Stimulated activated CD8-positive, alpha-beta memory T cell treated with anti-CD3 and anti-CD28 coated beads, Interleukin-12 subunit alpha, Interleukin-12 subunit beta, amount 100 ng/mL, for 4 hours (primary cell): Measurements from ENCODE around the gene DOCK11.

Source experiments
- DNase-seq: peaks from one replicate; pipeline ENCODE4 v3.0.0-alpha.2; 2020; ENCODE audit warnings: low read depth

Gene DOCK11

DNA sequence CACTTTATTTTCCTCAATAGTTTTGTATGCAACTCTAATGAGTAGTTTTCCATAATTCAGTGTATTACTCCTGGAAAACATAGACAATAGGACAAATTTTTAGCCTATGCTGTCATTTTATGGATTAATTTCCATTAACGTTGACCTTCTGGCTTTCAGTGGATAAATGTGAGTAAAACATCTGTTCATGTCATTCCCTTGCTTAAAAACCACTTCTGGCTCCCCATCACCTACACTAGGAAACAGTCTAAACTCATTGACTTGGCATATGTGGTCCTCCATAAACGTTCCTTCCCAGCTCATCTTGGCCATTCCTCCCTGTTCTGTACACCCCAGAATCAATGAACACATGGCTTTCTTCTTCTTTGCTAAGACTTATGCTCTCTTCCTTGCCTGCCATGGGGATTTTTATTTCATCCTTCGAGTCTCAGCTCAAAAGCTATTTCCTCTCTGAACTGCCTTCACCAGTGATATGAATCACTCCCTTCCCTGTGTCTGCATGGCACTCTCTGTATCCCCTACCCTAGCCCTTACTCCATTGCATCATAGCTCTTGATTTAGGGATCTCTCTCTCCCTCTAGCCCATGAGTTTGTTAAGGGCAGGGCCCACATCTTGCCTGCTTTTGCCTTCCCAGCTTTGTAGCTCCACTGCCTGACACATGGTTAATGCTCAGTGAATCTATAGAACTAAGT, 34.8 kb downstream of the DOCK11 start:
- no peak for DNase-seq

DNA sequence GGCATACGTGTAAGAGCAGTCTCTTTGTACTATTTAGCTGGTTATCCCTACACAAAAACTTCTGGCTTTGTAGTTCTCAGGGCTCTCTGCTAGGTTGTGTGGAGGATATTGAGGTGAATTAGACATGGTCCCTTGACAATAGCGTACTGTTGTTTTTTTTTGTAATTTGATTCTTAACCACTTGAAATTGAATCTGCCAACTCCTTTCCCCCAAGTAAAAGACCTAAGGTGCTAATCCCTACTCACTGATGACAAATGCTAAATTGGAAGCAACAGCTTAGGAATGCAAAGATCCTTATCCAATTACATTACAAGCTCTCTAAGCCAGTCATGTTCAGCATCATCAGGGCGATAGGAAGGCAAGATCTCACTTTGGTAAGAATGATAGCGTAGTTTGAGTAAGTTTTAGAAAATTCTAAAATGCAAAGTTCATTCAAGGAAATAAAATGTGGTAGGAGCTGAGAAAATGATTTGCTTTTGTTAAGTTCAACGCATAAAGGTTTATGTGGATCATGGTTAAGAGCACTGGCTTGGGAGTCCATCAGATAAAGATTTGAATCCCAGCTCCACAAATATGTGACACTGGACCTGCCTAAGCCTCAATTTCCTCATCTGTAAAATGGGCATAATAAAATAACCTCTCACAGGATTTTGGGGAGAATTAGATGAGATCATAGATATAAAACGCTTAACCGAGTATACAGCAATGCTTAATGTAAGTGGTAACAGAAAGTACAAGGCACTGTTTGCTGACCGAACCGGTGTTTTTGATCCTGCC, 39.3 kb downstream of the DOCK11 start:
- DNase-seq, result no peak

DNA sequence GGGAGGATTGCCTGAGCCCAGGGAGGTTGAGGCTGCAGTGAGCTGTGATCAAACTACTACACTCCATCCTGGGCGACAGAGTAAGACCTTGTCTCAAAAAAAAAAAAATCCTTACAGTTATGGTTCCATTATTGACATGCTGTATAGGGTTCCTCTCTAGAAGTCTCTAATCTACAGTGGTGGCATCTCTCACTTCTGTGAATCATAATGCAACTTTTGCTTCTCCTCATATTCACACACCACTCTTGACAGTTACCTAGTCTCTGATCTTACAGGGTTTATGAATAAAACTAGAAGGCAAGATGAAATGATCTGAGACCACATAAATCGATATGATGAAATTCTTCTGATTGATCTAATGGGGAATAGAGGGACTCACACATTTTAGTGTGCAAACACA, 40.6 kb downstream of the DOCK11 start:
- no peak for DNase-seq

DNA sequence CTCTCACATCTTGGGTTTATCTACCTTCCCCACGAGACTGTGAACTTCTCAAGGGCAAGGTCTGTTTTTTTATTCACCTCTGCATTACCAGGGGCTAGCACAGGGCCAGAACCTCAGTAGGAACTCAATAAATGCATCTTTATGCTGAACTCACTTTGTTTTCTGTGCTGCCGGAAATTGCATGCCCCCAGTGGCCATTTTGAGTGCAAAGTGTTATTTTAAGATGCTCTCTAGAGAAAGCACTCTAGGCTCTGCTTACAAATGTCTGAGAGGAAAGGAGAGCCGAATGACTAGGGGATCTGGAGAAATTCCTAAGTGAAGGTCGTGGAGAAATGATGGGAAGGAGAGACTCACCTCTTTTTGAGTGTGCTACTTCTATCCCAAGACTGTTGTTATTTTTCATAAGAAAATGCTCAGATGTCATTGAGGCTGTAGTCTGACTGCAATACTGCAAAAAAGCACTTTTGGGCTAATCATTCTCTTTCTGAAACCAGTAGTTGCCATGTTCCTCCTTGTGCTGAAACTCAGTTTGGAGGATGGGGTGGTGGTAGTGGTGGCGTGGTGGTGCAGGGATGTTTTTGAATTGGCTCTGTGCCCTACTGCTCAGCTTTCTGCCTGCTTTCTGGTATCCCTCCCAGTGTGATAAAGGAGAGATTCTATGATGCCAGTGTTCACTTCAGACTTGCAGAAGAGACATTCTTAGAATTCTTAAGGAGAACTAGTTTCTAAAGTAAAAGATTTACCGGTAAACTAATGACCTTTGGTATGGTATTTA, 41.3 kb downstream of the DOCK11 start:
- peak; percentile 7 for DNase-seq

DNA sequence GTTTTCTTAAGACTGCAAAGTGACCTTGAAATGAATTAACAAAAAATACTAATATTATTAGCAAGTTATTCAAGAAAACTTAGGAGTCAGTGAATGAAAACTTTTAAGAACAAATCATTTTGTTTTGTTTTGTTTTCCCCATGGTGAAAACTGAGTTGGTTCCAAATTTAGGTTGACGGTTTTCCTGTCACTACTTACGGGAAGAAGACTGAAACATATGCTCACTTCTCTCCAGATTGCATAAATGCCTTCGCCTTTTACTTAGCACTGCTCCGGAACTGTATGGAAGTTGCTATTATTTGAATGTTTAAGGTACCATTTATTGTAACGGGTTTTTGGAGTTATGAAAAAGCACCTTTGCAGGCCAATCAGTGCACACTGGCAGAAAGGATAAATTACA, 42.8 kb downstream of the DOCK11 start:
- no peak for DNase-seq

DNA sequence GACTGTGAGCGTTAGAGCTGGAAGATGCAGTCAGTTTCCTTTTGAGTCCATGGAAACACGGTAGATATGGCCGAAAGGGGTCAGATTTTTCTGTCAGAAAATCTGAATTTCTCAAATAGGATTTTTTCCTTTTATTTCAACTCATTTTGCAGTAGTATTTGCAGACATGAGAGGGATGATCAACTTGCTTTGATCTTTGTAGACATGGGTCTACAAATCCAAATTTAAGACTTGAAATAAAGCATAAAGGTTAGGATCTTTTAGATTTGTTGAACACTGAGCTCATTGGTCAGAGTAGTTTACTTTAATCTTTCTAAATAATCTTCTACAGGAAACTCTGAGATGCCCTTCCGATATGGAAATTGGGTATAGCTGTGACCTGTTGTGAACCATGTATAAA, 44.7 kb downstream of the DOCK11 start:
- DNase-seq, result no peak

DNA sequence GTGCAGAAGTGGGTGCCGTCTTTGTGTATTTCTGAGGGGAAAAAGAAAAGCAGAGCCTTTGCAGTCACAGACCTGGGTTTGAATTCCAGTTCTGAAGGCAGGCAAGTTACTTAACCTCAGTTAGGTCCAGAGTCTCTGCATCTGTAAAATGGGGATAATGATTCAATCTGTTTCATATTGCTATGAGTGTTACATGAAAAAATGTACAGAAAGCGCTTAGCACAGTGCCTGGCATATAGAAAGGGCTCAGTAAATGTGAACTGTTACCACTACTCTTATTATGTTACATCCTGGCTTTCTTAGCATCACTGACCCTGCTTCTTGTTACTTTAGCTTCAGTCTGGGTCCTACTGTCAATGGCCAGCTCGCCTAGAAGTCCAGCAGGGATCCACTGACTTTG, 45.9 kb downstream of the DOCK11 start:
- DNase-seq, result no peak

DNA sequence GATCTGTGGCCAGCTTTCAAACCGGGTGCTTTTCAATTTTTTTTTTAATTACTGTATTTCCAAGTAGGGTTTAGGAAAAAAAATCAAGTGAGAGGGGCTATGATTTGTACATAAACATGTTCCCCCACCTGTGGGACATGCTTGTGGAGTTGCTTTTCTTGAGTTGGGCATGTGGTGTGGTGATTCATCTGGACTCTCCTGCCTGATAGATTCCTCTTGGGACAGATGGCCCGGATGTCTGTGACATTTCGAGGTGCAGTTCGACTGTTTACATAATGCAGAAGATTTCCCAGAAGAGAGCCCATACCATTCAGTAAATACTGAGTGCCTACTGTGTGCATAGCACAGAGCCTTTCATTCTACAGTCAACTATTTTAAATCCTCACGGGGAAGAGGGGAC, 49.9 kb downstream of the DOCK11 start:
- no peak for DNase-seq

DNA sequence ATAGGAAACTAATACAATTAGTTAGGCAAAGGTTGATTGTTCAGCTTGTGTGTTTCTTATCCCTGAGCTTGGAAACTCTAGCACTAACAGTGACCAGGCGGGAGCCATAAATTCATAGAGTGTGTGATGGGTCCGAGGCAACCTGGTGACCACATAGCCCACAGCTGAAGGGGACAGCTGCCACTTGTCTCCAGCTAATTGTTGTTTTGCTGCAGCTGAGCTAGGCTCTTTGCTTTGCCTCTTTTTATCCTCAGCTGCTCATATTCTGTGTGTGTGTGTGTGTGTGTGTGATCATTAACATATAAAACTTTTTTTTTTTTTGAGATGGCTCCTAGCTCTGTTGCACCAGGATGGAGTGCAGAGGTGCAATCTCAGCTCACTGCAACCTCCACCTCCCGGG, 53.2 kb downstream of the DOCK11 start:
- no peak for DNase-seq

DNA sequence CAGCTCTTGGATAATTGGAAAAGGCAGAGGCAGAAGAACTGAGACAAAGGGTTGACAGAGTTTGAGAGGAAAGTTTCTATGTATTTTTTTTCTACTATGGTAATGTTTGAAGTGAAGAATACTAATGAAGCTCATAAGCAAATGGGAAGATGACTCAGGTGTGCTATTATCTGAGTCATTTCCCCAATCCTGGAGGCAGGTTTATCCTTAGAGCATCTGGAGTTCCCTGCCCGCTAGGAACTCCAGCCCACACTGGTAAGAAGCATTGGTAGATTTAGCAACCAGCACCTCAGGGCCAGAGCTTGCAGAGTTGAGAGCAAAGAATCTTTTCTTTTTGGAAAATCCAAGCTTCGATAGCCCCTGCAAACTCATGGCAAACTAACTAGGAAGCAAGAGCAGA, 55.2 kb downstream of the DOCK11 start:
- DNase-seq, result no peak

DNA sequence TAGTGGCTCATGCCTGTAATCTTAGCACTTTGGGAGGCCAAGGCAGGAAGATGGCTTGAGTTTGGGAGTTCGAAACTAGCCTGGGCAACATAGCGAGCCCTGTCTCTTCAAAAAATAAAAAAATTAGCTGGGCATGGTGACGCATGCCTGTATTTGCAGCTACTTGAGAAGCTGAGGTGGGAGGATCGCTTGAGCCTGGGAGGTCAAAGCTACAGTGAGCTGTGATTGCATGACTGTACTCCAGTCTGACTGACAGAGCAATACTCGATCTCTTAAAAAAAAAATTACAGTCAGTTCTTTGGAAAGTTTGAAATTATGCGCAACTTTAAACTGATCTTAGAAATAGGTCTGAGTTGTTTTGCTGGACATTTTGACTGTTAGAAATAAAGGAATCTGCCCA, 55.8 kb downstream of the DOCK11 start:
- DNase-seq, result no peak

DNA sequence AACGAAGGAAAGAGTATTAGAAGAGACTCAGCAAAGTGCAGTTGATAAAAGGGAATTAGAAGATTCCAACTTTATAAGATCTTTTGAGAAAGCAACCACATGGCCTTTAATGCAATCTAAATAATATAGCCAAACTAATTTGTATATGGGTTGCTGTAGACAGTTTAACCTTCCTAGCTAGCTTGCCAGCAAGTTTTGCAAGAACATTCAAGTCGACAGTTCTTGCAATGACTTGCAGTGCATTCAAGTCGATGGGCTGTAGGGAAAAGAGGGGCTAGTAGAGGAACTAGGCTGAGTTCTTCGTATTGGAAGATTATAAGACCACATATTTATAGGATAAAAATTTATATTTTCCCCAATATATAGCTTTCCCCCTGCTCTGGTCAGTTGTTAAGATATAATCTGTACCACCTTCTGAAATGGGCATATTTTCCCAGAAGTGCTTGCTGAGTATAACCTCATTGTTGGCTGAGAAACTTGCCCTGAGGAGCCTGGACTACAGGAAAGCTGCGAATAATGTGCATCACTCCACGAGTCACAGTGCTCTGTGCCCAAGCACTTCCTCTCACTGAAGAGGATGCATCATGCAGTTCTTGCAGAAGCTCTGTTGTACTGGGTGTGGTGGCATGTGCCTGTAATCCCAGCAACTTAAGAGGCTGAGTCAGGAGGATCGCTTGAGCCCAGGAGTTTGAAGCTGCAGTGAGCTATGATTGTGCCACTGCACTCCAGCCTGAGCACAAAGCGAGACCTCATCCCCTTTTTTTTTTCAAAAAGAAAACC, 56.7 kb downstream of the DOCK11 start:
- DNase-seq, result no peak

DNA sequence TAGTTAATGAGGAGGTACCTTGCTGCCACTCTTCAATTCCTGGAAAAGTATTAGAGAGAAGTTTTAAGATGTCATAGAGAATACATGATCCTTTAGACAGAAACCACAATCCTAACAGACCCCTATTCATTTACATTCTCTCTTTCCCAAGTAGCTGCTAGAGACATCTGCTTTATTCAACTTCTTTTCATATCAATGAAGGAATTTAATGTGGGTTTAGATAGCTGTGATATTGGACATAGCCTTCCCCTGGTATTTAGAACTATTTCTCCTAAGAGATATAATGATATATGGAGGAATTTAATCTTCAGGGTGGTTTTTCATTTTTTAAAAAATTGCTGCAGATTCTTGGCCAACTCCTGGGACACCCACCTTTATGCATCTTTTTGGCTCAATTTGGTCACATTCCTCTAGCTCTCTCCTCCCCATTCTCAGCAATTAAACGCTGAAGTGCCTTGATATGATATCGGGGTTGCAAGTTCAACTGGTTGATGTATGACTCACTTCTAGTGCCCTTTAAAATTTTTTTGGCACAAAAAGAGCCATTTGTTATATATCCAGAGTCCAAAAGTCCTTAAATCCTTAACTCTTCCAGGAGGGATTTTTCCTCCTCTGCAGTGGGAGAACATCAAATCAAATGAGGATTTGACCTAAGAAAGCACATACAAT, 57.6 kb downstream of the DOCK11 start:
- DNase-seq, result no peak

DNA sequence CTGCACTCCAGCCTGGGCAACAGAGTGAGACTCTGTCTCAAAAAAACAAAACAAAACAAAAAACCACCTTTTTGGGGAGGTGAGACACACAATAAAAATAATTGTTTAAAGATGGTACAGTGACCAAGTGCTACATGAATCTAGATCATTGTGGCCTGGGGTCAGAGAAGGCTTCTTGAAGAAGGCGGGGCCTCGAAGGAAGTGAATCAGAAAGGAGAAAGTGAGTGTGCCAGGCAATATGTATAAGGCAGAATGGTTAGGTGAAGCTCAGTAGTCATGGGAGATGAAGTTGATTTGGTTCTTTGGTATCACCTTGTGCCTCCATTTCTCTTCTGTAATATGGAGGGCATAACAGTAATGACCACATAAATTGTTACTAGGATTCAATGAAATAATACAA, 58.9 kb downstream of the DOCK11 start:
- no peak for DNase-seq

DNA sequence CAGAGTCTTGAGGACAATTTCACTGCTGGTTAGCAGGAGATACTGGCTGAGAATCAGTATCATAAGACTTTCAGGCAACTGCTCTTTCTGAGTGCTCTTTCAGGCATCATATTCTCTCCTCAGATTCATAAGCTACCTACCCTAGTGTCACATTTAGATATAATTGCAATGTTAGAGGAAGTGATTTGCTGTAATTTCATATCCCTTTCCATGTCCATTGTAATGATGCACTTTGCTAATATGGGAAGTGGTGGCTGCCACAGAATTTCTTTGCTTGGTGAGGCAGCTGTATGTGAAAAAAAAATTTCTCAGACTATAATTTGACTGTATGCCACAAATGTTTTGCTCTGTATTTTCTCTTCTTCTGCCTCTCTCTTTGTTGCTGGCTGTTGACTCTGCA, 63.3 kb downstream of the DOCK11 start:
- no peak for DNase-seq

DNA sequence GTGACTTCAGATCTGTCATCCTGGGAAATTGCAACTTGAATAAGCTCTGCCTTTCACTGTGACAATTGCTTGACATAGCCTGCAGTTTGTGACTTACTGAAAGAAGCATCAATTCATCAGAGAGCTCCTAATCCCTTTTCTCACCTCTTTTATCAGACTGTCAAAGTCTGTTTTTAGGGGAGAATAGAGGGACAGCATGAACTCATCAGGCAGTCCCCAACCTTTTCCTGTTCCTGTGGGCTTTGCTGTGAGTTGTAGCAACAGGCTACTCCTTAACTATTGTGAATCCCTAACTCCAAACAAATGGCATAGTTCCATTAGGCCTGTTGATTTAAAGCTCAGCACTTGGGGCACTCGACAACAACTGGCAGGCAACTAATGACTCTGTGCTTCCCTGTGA, 64.9 kb downstream of the DOCK11 start:
- no peak for DNase-seq

DNA sequence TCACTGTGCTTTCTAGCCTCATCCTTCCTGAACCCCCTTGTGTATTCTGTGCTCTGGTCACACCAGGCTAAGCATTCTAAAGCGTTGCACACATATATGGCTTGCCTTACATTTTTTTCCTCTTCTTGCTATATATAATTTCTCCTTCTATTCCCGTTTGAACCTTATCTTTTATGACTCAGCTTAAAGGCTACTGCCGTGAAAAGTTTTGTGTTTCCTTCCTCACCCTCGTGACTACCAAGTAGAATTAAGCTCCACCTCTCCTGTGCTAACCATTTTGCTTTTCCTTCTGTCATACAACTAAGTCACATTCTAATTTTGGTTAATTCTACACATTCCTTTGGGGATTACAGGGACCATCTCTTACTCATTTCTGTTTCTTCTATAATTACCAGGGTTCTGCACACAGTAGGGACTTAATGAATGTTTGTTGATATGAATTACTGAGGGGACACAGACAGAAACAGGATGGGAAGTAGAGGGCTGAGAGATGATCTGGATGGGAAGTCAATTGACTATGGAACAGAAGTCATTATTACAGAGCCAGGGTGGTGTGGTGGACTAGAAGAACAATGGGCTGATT, 67.1 kb downstream of the DOCK11 start:
- DNase-seq, result no peak

DNA sequence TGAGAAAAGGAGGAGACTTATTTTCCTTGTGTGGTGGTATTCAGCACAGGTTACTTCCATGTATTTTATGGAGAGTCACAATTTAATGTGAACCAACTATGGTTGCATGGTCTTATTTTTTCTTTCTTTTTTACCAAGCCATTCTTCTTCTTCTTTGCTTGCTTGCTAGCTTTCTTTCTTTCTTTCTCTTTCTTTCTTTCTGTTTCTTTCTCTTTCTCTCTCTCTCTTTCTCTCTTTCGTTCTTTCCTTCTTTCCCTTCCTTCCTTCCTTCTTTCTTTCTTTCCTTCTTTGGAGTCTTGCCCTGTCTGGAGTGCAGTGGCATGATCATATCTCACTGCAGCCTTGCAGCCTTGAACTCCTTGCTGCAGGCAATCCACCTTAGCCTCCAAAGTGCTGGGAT, 68.9 kb downstream of the DOCK11 start:
- no peak for DNase-seq

DNA sequence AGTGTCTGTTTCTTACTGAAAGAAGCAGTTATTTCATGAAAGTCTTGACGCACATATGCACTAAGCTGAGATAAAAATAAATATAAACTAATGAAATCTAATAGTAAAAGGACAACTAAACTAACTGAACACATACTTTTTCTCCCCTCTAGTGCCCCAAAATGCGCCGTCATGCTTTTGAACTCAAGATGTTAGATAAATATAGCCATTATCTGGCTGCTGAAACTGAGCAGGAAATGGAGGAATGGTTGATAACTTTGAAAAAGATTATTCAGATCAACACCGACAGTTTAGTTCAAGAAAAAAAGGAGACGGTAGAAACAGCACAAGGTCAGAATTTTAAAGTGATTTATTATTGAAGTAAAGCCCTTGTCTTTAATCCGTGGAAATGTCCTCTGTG, 70.2 kb downstream of the DOCK11 start:
- DNase-seq, result no peak

DNA sequence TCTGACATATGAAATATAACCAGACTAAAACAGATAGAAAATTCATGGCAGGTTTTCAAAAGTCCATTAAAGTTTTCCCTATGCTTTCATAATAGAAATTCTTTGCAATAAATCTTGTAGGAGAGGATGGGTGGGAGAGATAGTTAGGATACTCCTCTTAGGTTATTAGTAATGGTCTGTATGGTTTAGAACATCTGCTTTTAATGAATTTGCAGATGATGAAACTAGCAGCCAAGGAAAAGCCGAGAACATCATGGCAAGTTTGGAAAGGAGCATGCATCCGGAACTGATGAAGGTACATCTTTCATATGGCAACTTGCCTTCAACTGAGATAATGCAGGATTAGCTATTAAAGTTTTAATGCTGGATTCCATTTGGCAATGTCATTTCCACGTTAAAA, 70.7 kb downstream of the DOCK11 start:
- no peak for DNase-seq

DNA sequence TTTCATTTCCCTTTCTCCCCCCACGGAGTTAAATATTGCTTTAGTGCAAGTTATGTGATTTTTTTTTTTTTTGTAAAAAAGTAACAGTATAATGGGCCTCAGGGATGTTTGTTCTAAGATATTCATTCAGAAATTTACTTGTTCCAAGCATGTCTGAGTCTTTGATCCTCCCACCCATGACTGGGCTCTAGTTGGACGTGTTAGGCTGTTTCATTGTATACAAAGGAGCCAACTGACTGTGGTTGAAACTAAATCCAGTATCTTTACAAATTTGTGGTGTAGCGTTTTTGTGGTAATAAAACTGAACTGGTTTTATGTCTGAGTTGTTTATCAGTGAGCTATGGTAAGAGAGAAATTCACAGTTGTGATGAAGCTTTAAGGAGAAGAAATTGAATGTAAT, 74.1 kb downstream of the DOCK11 start:
- no peak for DNase-seq
